Coronary artery (tissue), 2 donors: ENCODE data around the gene FOXJ2.
"Not testable (repeated sequence)": the region's sequence is repeated elsewhere in the genome, so short reads cannot be mapped to it uniquely, and the experiment has no call there.

ENCODE experiments used
- DNase-seq: peaks from one replicate; pipeline ENCODE4 v3.0.0-alpha.2; 2017; ENCODE audit warnings: low spot score
- H3K27ac ChIP-seq, 2 donors: fragments of 200-600 bp; sonication (generic); one replicate each; pipeline ENCODE4 v1.5.1; 2016 to 2019
- H3K4me3 ChIP-seq: fragments of 200-600 bp; sonication (generic); 2 replicates; pipeline ENCODE4 v1.5.1; 2016; ENCODE audit warnings: mild to moderate bottlenecking, moderate library complexity
- CTCF ChIP-seq: fragments of 200-600 bp; sonication (generic); IDR thresholded peaks from one replicate; pipeline ENCODE4 v1.5.1; 2019; ENCODE audit warnings: antibody characterized with exemption

The FOXJ2 gene

GRCh38 chr12:7994731-7995205 lies 37.7 kb upstream of the FOXJ2 start:
- TF ChIP-seq CTCF: no peak
- Histone ChIP-seq H3K27ac (peak overlapping the region in 1 of 2 donors; percentile 53), H3K4me3 (no peak overlapping the region)
- DNase-seq: no peak

DNA sequence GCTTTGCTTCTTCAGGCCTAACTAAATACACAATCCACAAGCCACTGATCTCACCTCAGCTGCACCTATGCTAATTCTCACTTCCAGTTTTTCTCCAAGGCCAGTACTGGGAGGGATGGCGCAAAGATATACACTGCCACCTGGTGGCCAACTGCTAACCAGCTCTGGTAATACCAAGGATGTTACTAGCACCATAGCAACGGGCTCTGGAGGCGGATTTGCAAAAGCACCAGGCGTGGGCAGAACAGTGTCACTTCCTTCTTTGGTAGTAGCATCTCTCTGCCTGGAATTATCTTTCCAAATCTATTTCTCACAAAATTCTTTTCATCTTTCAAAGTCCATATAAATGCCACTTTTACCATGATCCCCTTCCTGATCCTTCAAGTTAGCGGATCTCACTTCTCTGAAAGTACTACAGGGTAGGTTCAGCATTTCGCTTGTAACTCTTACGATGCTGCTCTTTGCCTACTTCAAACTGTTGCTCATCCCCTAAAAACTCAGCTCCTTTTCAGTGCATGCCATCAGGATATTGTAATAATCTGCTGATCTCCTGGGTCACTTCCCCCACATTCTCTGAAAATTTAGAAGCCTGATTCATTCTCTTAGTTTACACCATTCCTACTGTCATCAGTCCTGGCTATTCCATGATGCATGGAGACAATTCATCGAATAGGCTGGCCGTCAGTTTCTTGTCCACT lies 37.1 kb upstream of the FOXJ2 start:
- H3K27ac ChIP-seq: peak overlapping the region in 1 of 2 donors; percentile 53
- peak; percentile 84 for DNase-seq
- TF ChIP-seq CTCF: peak; percentile 56
- no peak overlapping the region for H3K4me3 ChIP-seq

DNA sequence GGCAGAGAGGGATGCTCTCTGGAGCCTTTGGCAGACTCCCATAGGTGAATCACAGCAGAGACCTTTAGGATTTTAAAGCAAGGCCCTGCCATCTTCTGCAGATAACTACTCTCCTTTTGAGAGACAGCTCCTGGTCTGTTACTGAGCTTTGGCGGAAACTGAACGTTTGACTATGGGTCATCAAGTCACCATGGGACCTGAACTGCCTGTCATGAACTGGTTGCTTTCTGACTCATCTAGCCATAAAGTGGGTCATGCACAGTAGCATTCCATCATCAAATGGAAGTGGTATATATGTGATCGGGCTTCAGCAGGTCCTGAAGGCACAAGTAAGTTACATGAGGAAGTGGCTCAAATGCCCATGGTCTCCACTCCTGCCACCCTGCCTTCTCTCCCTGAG lies 31.7 kb upstream of the FOXJ2 start:
- H3K4me3 ChIP-seq, H3K27ac ChIP-seq, DNase-seq: not testable (repeated sequence)

DNA sequence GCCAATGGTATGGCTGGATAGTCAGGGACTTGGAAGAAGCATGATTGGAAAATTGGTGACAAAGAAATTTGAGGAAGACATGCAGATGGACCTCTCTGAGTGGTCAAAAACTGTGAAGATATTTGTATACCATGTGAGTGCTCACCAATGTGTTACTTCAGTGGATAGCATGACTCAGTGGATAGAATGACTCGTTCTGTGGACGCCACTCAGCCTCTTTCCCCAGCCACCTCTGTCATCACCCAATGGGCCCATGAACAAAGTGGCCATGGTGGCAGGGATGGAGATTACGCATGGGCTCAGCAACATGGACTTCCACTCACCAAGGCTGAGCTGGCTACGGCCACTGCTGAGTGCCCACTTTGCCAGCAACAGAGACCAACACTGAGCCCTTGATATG lies 31.0 kb upstream of the FOXJ2 start:
- not testable (repeated sequence) for H3K27ac ChIP-seq, H3K4me3 ChIP-seq, DNase-seq

DNA sequence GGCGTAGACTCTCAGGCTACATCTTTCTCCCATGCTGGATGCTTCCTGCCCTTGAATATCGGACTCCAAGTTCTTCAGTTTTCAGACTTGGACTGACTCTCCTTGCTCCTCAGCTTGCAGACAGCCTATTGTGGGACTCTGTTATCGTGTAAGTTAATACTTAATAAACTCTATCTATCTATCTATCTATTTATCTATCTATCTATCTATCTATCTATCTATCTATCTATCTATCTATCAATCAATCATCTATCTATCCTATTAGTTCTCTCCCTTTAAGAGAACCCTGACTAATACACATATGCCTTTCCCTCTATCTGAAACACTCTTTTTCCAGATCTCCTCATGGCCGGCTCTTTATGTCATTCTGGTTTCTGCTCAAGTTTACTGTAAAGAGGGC lies 27.6 kb upstream of the FOXJ2 start:
- DNase-seq, H3K27ac ChIP-seq, H3K4me3 ChIP-seq: not testable (repeated sequence)

DNA sequence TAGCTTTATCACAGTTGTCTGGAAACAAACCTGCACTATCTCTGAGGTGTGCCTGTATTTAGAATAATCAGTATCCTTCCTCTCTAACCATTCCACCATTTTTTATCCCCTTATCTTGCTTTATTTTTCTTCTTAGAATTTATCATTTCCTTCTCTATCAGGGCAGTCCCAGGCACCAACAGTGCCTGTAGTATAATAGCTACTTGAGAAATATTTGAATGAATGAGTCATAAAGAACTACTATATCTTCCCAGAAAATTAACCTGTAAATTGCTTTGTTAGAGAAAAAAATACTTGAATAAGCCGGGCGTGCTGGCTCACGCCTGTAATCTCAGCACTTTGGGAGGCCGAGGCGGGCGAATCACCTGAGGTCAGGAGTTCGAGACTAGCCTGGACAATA lies 21.2 kb upstream of the FOXJ2 start:
- Histone ChIP-seq H3K4me3 (no peak overlapping the region), H3K27ac (no peak overlapping the region)
- DNase-seq: no peak
- no peak for TF ChIP-seq CTCF

- no peak overlapping the region for H3K4me3 ChIP-seq
- no peak for TF ChIP-seq CTCF
- H3K27ac ChIP-seq: no peak overlapping the region
- DNase-seq: no peak
These were observed 19.7 kb upstream of the FOXJ2 start for GRCh38 chr12:8012651-8013309.

DNA sequence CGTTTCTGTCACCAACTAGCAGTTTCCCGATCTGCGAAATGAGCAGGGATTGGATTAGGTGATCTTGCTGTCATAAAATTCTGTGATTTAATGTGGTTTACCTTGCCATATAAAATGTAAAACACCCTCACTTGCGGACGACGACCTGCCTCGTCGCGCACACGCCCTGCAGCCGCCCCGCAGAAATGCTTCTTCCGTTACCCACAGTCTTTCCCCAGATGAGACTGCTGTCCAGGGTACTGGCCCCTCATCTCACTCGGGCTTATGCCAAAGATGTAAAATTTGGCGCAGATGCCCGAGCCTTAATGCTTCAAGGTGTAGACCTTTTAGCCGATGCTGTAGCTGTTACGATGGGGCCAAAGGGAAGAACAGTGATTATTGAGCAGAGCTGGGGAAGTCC lies 17.7 kb upstream of the FOXJ2 start:
- no peak for TF ChIP-seq CTCF
- no peak for DNase-seq
- Histone ChIP-seq H3K4me3 (no peak overlapping the region), H3K27ac (no peak overlapping the region)

- peak overlapping the region; percentile 69 for H3K4me3 ChIP-seq
- H3K27ac ChIP-seq, DNase-seq: not testable (repeated sequence)
These were observed 14.3 kb upstream of the FOXJ2 start for GRCh38 chr12:8018213-8018612.
